Caco-2 (cell line): ENCODE measurements around the gene FKBP1A. TPM values are rescaled to one million over a fixed set of nuclear protein-coding genes. Genes with fewer than 3 reads are reported as not detected.

Experiments used
- BruUV-seq: library from RNA; stranded (reverse); fragments of 400-500 nt; replicated peaks from 2 replicates; lab custom pipeline; 2021; lab: Mats Ljungman, UMichigan
- CTCF ChIA-PET: fragments of 300-600 bp; sonication (Branson Sonifier 250); formaldehyde crosslinking; loops from one replicate; lab custom pipeline; 2022; ENCODE audit warnings: antibody characterized with exemption; lab: Charles Lee
- POLR2A ChIA-PET: fragments of 300-600 bp; sonication (Branson Sonifier 250); formaldehyde crosslinking; loops from one replicate; lab custom pipeline; 2022; ENCODE audit warnings: antibody characterized with exemption; lab: Charles Lee
- DNase-seq, 2 experiments: peaks; one replicate each; pipeline versions ENCODE4 v3.0.0 to v3.0.0-alpha.2; 2020 to 2022
- H3K27me3 ChIP-seq: replicated peaks from 2 replicates; pipeline ENCODE4 v1.6.0; 2011; ENCODE audit warnings: low read length; ENCODE audit not compliant: control insufficient read depth, insufficient read depth
- H3K36me3 ChIP-seq: 2 replicates; pipeline ENCODE4 v1.5.1; 2011; ENCODE audit warnings: low read length; ENCODE audit not compliant: control insufficient read depth, insufficient read depth
- H3K4me1 ChIP-seq: fragments of 250-450 bp; sonication (Bioruptor Pico); 2 replicates; pipeline ENCODE4 v1.5.1; 2020; ENCODE audit warnings: mild to moderate bottlenecking
- H3K4me3 ChIP-seq: 2 replicates; pipeline ENCODE4 v1.5.1; 2011; ENCODE audit warnings: low read depth, mild to moderate bottlenecking, control low read depth, low read length
- H3K9me3 ChIP-seq: fragments of 250-450 bp; sonication (Bioruptor Pico); 2 replicates; pipeline ENCODE4 v1.5.1; 2020; ENCODE audit warnings: mild to moderate bottlenecking, moderate library complexity
- H3K27ac Mint-ChIP-seq: one replicate; pipeline ENCODE4 v1.8.0; 2022; ENCODE audit warnings: mixed read lengths; ENCODE audit not compliant: unreplicated experiment
- H3K27me3 Mint-ChIP-seq: one replicate; pipeline ENCODE4 v1.8.0; 2022; ENCODE audit warnings: mixed read lengths; ENCODE audit not compliant: insufficient read depth, unreplicated experiment
- H3K36me3 Mint-ChIP-seq: one replicate; pipeline ENCODE4 v1.8.0; 2022; ENCODE audit warnings: mild to moderate bottlenecking, mixed read lengths; ENCODE audit not compliant: insufficient read depth, unreplicated experiment
- H3K4me1 Mint-ChIP-seq: one replicate; pipeline ENCODE4 v1.8.0; 2022; ENCODE audit warnings: low read depth, mixed read lengths; ENCODE audit not compliant: unreplicated experiment
- H3K4me3 Mint-ChIP-seq: one replicate; pipeline ENCODE4 v1.8.0; 2022; ENCODE audit warnings: mild to moderate bottlenecking, moderate library complexity, mixed read lengths; ENCODE audit not compliant: unreplicated experiment
- H3K9me3 Mint-ChIP-seq: one replicate; pipeline ENCODE4 v1.8.0; 2022; ENCODE audit warnings: mixed read lengths; ENCODE audit not compliant: unreplicated experiment
- CTCF ChIP-seq, 2 experiments: fragments of 200-600 bp in 1 of 2; IDR thresholded peaks; 1 replicate in 1 of 2; 2 replicates in 1 of 2; pipeline versions ENCODE4 v1.5.1 to v1.8.0; 2011 to 2022; ENCODE audit warnings: antibody characterized with exemption in 1 of 2, control low read depth in 1 of 2, inconsistent platforms in 1 of 2, low read depth in 1 of 2, low read length in 1 of 2, mild to moderate bottlenecking in 1 of 2, moderate library complexity in 1 of 2; ENCODE audit not compliant: insufficient read depth in 1 of 2, severe bottlenecking in 1 of 2, unreplicated experiment in 1 of 2
- intact Hi-C: fragments of 100-400 bp; cut with micrococcal nuclease; formaldehyde crosslinking; loops from one replicate; pipeline ENCODE4 v1.10.0; 2022; ENCODE audit not compliant: unreplicated experiment
- total RNA-seq: library from RNA; stranded (reverse); gene quantifications from 2 replicates; pipeline ENCODE4 v1.2.3, GENCODE V29; 2022

Gene FKBP1A
- total RNA-seq, 1 experiment from 2014 or later = 220 TPM

GRCh38 chr20:1334761-1335160 lies 58.1 kb downstream of the FKBP1A start:
- no peaks in the 10 kb centered on the region for H3K9me3 Mint-ChIP-seq
- H3K4me1 ChIP-seq = peaks cover 3% of the 10 kb centered on the region
- no peaks in the 10 kb centered on the region for H3K9me3 ChIP-seq
- POLR2A ChIA-PET = interaction anchor here (1.4 kb wide), 1 partner anchor 9 kb away, joined by 5 read pairs; no protein-coding TSS in a partner anchor
- peaks cover 23% of the 10 kb centered on the region for H3K36me3 Mint-ChIP-seq
- no peaks in the 10 kb centered on the region for H3K27me3 ChIP-seq
- no TSS peak for BruUV-seq
- H3K27ac Mint-ChIP-seq = no peak overlapping the region
- H3K27me3 Mint-ChIP-seq = no peaks in the 10 kb centered on the region
- CTCF ChIA-PET = interaction anchor here (0.7 to 1.4 kb wide), 2 partner anchors 9 to 74 kb away, joined by 3 read pairs; no protein-coding TSS in a partner anchor
- peaks cover 4% of the 10 kb centered on the region for H3K36me3 ChIP-seq
- DNase-seq = no peak
- no peak for TF ChIP-seq CTCF (IDR thresholded peaks at IDR 0.05; ENCODE audit: insufficient read depth in 1 of 2, low read depth in 1 of 2, low read length in 1 of 2, severe bottlenecking in 1 of 2, unreplicated experiment in 1 of 2)
- no peak overlapping the region for H3K4me3 Mint-ChIP-seq
- H3K4me3 ChIP-seq = no peak overlapping the region
- intact Hi-C loops = no loop called here
- no peaks in the 10 kb centered on the region for H3K4me1 Mint-ChIP-seq

DNA sequence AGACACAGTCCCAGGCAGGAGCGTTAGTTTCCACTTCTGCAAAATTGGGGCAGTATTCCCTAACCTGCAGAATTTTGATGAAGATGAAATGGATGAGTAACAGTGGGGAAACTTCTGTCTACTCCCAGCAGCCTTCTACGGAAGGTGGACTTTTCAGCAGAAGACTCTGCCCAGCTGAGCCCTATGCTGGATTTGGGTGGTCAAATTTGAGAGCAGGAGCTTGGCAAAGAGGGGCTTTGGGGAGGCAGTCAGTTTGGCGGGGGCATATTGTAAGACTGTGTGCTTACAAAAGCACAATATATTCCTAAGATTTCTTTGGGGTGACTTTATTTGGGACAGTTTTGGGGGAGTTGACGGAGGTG lies 58.5 kb downstream of the FKBP1A start:
- Mint-ChIP-seq H3K4me3 (no peak overlapping the region), H3K4me1 (no peaks in the 10 kb centered on the region), H3K27me3 (no peaks in the 10 kb centered on the region), H3K36me3 (peaks cover 27% of the 10 kb centered on the region), H3K9me3 (no peaks in the 10 kb centered on the region), H3K27ac (no peak overlapping the region)
- Histone ChIP-seq H3K36me3 (peaks cover 4% of the 10 kb centered on the region), H3K4me1 (no peaks in the 10 kb centered on the region), H3K9me3 (no peaks in the 10 kb centered on the region), H3K4me3 (no peak overlapping the region), H3K27me3 (no peaks in the 10 kb centered on the region)
- POLR2A ChIA-PET = interaction anchor here (1.4 kb wide), 1 partner anchor 9 kb away, joined by 5 read pairs; no protein-coding TSS in a partner anchor
- no TSS peak for BruUV-seq
- CTCF ChIA-PET = interaction anchor here (0.7 to 1.4 kb wide), 2 partner anchors 9 to 73 kb away, joined by 3 read pairs; no protein-coding TSS in a partner anchor
- no peak for DNase-seq
- no peak for TF ChIP-seq CTCF (IDR thresholded peaks at IDR 0.05; ENCODE audit: insufficient read depth in 1 of 2, low read depth in 1 of 2, low read length in 1 of 2, severe bottlenecking in 1 of 2, unreplicated experiment in 1 of 2)
- intact Hi-C loops = no loop called here

- CTCF ChIA-PET = interaction anchor here (1.4 kb wide), 1 partner anchor 8 kb away, joined by 3 read pairs; no protein-coding TSS in a partner anchor
- intact Hi-C loops = no loop called here
- BruUV-seq = no TSS peak
Observed at GRCh38 chr20:1333462-1334369, 59.1 kb downstream of the FKBP1A start.

More at GRCh38 chr20:1333462-1334369, 59.1 kb downstream of the FKBP1A start:
- DNase-seq = no peak
- H3K4me3 ChIP-seq = no peak overlapping the region
- H3K4me1 ChIP-seq = peaks cover under 1% of the 10 kb centered on the region; the same call in 1 of the 2 replicates
- Mint-ChIP-seq H3K4me1 (no peaks in the 10 kb centered on the region), H3K4me3 (no peak overlapping the region), H3K36me3 (peaks cover 27% of the 10 kb centered on the region), H3K27ac (no peak overlapping the region), H3K9me3 (no peaks in the 10 kb centered on the region), H3K27me3 (no peaks in the 10 kb centered on the region)
- H3K9me3 ChIP-seq = no peaks in the 10 kb centered on the region
- H3K27me3 ChIP-seq = no peaks in the 10 kb centered on the region
- H3K36me3 ChIP-seq = peaks cover 4% of the 10 kb centered on the region
- no peak for TF ChIP-seq CTCF (IDR thresholded peaks at IDR 0.05; ENCODE audit: insufficient read depth in 1 of 2, low read depth in 1 of 2, low read length in 1 of 2, severe bottlenecking in 1 of 2, unreplicated experiment in 1 of 2)
- POLR2A ChIA-PET = interaction anchor here (1.4 kb wide), 1 partner anchor 8 kb away, joined by 5 read pairs; no protein-coding TSS in a partner anchor
